KOPT-K1 (cell line): ENCODE measurements around the gene SUGT1.
A peak's percentile ranks its signal among the peaks of the same experiment; 100 is the strongest.
"Not testable (repeated sequence)": the region's sequence is repeated elsewhere in the genome, so short reads cannot be mapped to it uniquely, and the experiment has no call there.

Experiments used
- H3K27ac ChIP-seq: fragments of 200-600 bp; sonication (generic); 2 replicates; pipeline ENCODE4 v1.5.1; 2016; ENCODE audit warnings: antibody characterized with exemption, mild to moderate bottlenecking, low read depth, low read length; ENCODE audit not compliant: poor library complexity, severe bottlenecking
- H3K36me3 ChIP-seq: fragments of 200-600 bp; sonication (generic); 2 replicates; pipeline ENCODE4 v1.5.1; 2017; ENCODE audit warnings: antibody characterized with exemption, mild to moderate bottlenecking, low read length, moderate library complexity; ENCODE audit not compliant: insufficient read depth
- H3K9me3 ChIP-seq: fragments of 200-600 bp; sonication (generic); 2 replicates; pipeline ENCODE4 v1.5.1; 2017; ENCODE audit warnings: antibody characterized with exemption, low read length, mild to moderate bottlenecking; ENCODE audit not compliant: insufficient read depth, poor library complexity, severe bottlenecking

Gene SUGT1

DNA sequence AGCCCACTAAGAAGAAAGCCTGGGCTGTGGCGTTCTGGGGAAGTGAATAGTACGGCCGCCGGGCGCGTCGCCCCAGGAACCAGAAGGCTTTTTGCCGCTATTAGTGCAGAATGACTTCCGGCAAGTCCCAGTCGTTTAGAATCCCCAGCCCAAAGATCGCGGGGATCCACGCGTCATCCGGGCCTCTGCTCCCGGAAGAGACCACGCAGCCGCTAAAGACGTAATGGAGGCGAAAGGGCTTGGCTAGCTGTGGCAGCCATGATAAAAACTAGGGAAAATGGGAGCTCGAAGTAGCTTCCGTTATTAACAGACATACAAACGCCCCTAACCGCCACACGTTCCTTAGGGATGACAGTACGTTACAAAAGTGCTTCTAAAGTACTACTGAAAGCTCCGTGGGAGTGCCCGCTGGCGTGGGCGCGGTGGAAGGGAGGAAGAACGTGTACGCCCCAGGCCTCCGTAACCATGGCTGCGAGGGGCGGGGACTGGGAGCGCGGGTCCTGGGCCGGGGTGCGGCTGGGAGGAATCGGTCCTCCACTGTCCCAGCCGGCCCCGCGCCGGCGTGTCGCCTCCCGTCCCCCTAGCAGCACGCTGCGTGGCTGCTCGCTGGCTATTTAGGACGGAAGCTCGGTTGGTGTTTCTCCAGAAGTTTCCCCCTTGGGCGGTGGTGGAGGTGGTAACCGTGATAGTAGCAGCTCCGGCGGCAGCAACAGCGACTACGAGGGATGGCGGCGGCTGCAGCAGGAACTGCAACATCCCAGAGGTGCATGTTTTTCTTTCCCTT, at the start of gene SUGT1:
SUGT1 (plus strand) TSS at position 641 of the 784 bp plus-strand sequence; CDS start at position 726, 85 bp downstream.
- Histone ChIP-seq H3K27ac (peak within 1 kb of the TSS; percentile 98), H3K9me3 (no peaks in the 10 kb centered on the region)

DNA sequence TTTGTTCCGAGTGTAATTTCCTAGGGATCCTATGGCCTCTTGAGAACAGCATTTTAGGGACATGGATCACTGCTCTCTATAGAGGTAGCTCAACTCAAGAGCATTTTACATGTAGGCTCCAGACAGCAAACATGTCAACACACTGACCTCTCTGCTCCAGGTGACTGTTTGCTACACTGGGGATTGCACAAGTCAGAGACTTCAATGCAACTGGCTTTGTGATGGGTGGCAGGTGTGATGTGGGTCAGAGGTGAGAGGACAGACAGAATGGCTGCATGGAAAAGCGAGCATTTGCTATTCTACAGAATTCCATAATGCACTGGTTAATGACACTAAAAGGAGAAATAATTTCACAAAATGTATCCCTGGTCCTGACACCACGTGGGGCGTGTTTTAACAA, 49.3 kb upstream of the SUGT1 start:
- H3K27ac ChIP-seq, H3K9me3 ChIP-seq, H3K36me3 ChIP-seq: not testable (repeated sequence)

More for the DNA sequence above, at the start of gene SUGT1:
- H3K36me3 ChIP-seq: peaks cover 49% of the 10 kb centered on the region

DNA sequence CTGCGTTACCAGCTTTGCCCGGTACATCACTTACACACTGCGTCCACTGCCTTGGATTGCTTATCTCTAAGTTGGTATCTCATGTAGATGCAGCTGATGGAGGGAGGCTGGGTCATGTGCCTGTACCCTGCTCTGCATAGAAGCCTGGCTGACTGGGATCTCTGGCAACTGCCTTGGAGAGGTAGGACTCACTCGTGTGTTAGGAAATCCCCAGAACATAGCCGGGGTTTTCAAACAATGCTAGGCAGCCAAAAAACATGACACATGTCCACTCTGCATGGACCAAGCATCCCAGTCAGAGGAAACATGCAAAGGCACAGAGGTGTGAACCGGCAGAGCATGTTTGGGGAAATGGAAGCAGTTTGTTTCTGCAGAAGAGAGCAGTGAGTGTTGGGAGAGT, 46.5 kb upstream of the SUGT1 start:
- H3K36me3 ChIP-seq, H3K9me3 ChIP-seq, H3K27ac ChIP-seq: not testable (repeated sequence)

DNA sequence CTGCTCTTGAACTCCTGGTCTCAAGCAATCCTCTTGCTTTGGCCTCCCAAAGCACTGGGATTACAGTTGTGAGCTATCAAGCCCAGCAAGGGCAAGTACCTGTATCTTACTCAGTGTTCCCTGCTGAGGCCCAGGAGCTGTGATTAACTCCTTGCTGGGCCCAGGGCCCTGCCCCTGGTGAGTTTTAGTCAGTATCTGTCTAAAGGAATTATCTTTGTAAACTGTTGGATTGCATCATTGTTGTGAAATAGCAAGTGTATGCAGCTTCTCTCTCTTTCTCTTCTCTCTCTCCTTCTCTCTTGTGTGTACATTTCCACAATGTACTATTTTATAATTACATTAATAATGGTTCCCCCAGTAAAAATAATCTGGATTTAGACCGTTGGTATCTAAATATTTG, 45.8 kb upstream of the SUGT1 start:
- H3K27ac ChIP-seq, H3K36me3 ChIP-seq, H3K9me3 ChIP-seq: not testable (repeated sequence)

DNA sequence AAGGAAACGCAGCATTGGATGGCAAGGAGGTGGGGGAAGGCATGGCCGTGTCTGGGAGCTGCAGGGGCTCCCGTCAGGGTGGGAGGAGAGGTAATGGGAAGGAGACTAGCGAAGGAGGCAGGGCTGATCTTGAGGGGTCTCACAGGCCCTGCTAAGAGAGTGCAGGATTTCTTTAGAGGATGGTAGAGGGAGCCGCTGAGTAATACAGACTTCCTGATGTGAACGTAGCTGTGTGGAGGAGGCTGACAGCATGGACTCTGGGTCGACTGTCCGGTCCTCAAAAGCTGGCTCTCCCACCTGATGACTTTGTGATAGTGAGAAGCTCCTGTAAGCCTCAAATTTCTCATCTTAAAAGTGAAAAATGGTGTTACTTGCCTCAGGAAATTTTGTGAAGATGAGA, 44.5 kb upstream of the SUGT1 start:
- not testable (repeated sequence) for H3K9me3 ChIP-seq, H3K36me3 ChIP-seq, H3K27ac ChIP-seq

DNA sequence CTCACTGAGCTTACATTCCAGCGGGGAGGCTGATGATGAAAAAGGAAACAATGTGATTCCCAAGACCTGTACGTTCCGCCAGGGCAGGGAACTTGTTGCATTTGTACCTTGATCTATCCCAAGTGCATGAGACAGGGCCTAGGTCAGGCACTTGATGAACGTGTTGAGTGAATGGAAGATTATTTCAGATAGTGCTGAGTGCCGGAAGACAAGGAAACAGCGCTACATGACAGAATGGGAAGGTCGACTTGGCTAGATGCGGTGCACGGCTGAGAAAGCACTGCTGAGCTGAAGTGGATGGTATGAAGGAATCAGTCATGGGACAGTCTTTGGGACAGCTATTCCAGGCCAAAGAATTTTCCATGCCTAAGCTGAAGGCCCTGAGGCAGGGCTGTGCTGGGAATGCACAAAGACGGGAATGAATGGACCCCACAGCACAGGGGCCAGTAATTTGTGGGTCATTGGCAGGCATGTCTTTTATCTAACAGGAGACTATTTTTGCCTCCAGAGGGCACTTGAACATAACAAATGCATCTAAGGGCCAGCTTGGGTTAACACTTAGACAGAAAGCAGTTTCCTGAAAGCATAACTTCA, 43.5 kb upstream of the SUGT1 start:
- not testable (repeated sequence) for H3K9me3 ChIP-seq, H3K27ac ChIP-seq, H3K36me3 ChIP-seq

DNA sequence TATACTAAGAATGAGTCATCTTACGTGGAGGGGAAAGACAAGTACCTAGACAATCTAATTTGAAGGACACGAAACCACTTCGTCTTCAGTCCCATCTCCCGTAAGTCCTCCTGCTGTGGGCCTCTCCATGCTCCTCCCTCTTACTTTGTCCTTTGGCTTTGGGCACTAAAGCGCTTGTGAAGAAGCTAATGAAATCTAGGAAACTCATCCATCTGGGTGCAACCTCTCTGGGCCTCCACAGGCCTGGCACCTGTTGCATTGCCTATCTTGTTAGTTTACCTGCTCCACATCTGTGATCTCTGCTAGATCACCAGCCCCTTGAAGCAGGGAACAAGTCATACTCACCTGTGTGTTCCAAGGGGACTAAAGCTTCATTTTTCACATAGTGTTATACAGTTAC, 42.5 kb upstream of the SUGT1 start:
- not testable (repeated sequence) for H3K9me3 ChIP-seq, H3K36me3 ChIP-seq, H3K27ac ChIP-seq

DNA sequence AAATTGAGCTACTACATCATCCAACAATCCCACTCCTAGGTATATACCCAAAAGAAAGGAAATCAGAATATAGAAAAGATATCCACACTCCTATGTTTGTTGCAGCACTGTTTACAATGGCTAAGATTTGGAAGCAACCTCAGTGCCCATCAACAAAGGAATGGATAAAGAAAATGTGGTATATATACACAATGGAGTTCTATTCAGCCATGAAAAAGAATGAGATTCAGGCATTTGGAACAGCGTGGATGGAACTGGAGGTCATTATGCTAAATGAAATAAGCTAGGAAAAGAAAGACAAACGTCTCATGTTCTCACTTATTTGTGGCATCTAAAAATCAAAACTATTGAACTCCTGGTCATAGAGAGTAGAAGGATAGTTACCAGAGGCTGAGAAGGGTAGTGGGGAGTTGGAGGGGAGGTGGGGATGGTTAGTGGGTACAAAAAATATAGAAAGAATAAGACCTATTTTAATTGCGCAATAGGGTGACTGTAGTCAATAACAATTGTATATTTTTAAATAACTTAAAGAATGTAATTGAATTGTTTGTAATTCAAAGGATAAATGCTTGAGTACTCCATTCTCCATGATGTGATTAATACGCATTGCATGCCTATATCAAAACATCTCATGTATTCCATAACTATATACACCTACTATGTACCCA, 37.4 kb upstream of the SUGT1 start:
- no peaks in the 10 kb centered on the region for H3K36me3 ChIP-seq
- H3K27ac ChIP-seq: no peak overlapping the region
- no peaks in the 10 kb centered on the region for H3K9me3 ChIP-seq

DNA sequence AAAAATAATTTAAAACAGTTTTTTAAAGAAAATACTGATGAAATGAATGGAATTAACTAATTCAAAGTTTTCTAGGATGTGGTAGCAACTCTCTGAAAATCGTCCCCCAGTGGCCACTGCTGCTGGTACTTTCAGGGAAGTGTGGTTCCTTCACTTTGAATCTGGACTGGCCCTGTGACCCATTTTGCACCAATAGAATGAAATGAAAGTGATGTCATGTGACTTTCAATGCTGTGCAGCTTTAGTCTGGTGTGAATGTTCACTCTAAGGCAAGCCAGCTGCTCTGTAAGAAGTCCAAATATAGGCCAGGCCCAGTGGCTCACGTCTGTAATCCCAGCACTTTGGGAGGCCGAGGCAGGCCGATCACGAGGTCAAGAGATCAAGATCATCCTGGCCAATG, 36.8 kb upstream of the SUGT1 start:
- H3K27ac ChIP-seq: no peak overlapping the region
- no peaks in the 10 kb centered on the region for H3K9me3 ChIP-seq
- no peaks in the 10 kb centered on the region for H3K36me3 ChIP-seq

DNA sequence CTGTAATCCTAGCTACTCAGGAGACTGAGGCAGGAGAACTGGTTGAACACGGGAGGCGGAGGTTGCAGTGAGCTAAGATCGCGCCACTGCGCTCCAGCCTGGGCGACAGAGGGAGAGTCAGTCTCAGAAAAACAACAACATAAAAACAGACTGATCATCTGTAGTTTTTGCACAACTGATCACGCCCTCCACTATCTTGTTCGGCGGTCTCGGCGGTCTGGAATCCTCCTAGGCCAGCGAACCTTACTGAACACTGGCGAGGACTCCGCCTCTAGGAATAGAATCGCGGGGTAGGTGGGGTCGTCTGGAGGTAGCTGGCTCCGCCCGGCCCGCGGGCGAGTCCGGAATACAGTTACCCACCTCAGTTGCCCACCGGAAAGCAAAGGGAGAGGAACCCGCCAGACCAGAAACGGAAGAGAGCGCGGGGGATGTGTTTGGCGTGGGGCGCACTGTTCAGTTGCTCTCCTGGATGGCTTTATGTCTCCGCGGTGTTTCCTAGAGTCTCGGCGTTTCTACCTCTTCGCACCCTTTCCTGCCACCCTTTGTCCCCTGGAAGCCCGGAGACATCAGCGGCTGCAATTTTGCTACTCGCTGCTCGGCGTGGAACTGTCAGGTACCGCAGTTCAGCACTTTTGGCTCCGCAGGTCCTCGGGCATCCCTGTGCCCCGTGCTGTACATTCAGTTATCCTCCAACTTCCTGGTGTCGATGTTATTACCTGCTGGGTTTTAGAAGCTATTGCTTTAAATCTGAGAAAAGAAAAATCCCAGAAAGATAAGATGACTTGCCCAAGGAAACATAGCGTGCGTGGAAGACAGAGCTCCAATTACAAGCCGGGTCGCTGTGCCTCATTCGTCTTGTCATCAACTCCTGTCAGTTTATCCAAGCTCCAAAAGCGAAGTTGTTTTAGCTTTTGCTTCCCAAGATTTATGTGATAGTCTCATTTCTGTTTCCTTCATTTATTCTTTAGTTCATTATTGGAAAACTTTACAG, 35.3 kb upstream of the SUGT1 start:
- Histone ChIP-seq H3K36me3 (peaks cover 5% of the 10 kb centered on the region; the same call in 1 of the 2 replicates), H3K9me3 (no peaks in the 10 kb centered on the region), H3K27ac (peak overlapping the region; percentile 75)

DNA sequence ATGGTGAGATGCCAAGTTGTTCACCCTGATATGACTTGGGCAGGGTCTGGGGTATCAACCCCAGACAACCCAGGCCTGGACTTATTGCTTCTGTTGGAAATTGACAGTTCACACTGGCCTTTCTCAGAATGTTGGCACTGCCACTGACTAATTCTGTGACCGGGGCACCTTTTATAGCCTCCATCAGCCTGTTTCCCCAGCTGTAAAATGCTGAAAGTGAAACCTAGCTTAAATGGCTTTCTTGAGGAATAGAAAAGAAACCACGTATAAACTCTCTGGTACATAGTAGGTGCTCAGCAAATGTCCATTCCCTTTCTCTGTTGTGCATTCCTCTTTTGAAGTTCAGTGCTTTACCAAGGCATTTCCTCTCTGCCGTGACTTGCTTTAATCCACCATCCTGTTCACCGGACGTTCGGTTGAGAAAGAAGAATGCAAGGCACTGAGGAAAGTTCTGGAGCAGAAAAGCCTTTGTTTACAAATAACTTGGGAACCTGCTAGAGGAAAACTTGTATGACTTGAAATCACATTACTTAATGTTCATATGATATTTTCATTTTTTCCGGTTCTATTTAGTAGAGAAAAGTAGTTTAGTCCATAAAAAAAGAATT, 21.4 kb upstream of the SUGT1 start:
- H3K27ac ChIP-seq, H3K9me3 ChIP-seq: not testable (repeated sequence)
- H3K36me3 ChIP-seq: peaks cover 78% of the 10 kb centered on the region

DNA sequence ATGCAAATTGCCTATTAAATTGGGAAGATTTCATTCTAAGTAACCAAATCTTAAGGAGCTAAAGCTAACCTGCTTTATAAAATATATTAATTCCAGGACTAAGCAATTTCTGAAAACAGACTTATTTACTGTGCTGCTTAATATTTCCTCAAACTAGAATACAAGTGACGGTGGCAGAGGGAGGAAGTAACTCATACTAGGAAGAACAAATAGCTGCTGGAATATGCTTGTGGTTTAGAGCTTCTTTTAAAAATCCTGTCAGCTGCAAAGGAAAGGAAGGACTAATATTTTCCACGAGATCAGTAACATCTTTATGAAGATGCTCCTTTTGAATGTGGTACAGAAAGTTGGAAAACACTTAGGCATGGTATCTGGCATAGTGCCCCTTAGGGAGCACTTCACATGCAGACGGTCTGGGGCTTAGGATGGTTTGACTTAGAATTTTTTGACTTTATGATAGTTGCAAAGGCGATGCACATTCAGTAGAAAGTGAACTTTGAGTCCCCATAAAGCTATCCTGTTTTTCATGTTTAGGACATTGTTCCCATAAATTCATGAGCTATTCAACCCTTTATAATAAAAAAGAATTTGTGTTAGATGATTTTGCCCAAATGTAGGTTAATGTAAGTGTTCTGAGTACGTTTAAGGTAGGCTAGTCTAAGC, 13.8 kb upstream of the SUGT1 start:
- H3K27ac ChIP-seq: no peak overlapping the region
- no peaks in the 10 kb centered on the region for H3K9me3 ChIP-seq
- peaks cover 67% of the 10 kb centered on the region for H3K36me3 ChIP-seq

DNA sequence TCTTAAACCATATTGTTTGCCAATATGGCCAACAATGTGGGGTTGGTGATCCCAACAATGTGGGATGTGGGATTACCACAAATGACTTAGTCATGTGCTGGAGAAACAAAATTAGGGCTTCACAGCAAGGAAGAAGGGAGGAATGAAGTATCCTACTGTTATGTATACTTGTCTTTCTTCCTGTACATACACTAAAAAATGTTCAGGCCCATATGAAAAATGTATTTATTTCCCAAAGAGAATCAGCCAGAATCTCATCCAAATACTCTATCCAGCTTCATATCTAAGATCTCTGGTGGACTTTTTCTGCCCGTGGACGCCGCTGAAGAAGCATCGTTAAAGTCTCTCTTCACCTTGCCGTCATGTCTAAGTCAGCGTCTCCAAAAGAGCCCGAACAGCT, 10.5 kb upstream of the SUGT1 start, which contains the start of gene HNRNPA1L2:
HNRNPA1L2 (plus strand) TSS at position 301 of the 400 bp plus-strand sequence; CDS start at position 363, 62 bp downstream.
- no peaks in the 10 kb centered on the region for H3K9me3 ChIP-seq
- H3K27ac ChIP-seq: no peak within 1 kb of the TSS
- peaks cover 65% of the 10 kb centered on the region for H3K36me3 ChIP-seq

DNA sequence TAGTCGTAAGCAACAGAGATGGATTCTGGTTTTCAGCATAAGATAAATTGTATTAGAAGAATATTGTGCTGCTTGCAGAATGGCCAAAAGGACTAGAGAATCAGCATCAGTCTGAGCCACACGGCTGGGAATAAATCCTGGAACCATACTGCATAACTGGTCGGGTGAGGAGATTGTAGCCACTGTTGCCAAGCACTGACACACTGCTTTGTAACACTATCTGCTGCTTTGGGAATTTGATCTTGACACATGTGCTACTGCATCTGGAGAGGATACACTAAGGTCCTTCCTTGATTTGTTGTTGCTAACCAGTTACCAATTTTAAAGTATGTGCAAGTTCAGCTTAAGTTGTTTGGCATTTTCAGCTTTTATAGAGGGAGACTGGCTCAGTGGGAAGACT, 8.5 kb upstream of the SUGT1 start:
- H3K9me3 ChIP-seq: no peaks in the 10 kb centered on the region
- no peak overlapping the region for H3K27ac ChIP-seq
- H3K36me3 ChIP-seq: peaks cover 52% of the 10 kb centered on the region
